A549 (cell line): ENCODE measurements around the gene TEX2. TPM values are rescaled to one million over a fixed set of nuclear protein-coding genes. Genes with fewer than 3 reads are reported as not detected.
A peak's percentile ranks its signal among the peaks of the same experiment; 100 is the strongest.

Experiments
- ATAC-seq, 2 experiments: fragments of 200-7000 bp in 1 of 2; fragments of >200 bp in 1 of 2; cut with Nextera tagmentation in 1 of 2; cut with Tn5 transposase in 1 of 2; 3 replicates each; pipeline versions ENCODE4 v1.8.0 to v1.9.1; 2018 to 2020; ENCODE audit warnings: mild to moderate bottlenecking in 1 of 2, moderate library complexity in 1 of 2
- CTCF ChIA-PET: fragments of 300-600 bp; sonication (Branson Sonifier 250); formaldehyde crosslinking; extraction: SDS; loops from one replicate; lab custom pipeline; 2021; ENCODE audit warnings: antibody characterized with exemption, inconsistent platforms; lab: Yijun Ruan, JAX
- POLR2A ChIA-PET: fragments of 350-600 bp; formaldehyde crosslinking; extraction: SDS; loops from one replicate; lab custom pipeline; 2021; ENCODE audit warnings: antibody characterized with exemption, inconsistent platforms; lab: Yijun Ruan, JAX
- DNase-seq, 2 experiments: peaks; one replicate each; pipeline versions ENCODE4 v3.0.0 to v3.0.0-alpha.2; 2011 to 2016; ENCODE audit warnings: low read depth in 1 of 2, low spot score in 1 of 2
- FAIRE-seq: peaks from 2 replicates; lab custom pipeline; 2011; peaks lifted over from hg19 to GRCh38; lab: Jason Lieb, UNC
- H3K27ac ChIP-seq, 2 experiments: fragments of >200 bp; sonication (Bioruptor Twin); formaldehyde crosslinking; 3 replicates each; pipeline ENCODE4 v1.5.1; 2016 to 2017
- H3K4me1 ChIP-seq: fragments of >200 bp; sonication (Bioruptor Twin); formaldehyde crosslinking; 3 replicates; pipeline ENCODE4 v1.6.1; 2016
- H3K4me2 ChIP-seq: fragments of >200 bp; sonication (Bioruptor Twin); formaldehyde crosslinking; 3 replicates; pipeline ENCODE4 v1.6.1; 2016
- H3K4me3 ChIP-seq: fragments of >200 bp; sonication (Bioruptor Twin); formaldehyde crosslinking; 3 replicates; pipeline ENCODE4 v1.5.1; 2016
- H3K9me3 ChIP-seq: fragments of >200 bp; sonication (Bioruptor Twin); formaldehyde crosslinking; 3 replicates; pipeline ENCODE4 v1.6.1; 2016
- ATOH8 ChIP-seq: fragments of 250-450 bp; sonication (Bioruptor Pico); IDR thresholded peaks from 2 replicates; pipeline ENCODE4 v1.5.0; 2020; ENCODE audit warnings: low read depth, mild to moderate bottlenecking, moderate library complexity
- CBX8 ChIP-seq: fragments of 200-600 bp; sonication (generic); IDR thresholded peaks from 2 replicates; pipeline ENCODE4 v1.6.1; 2016
- E2F6 ChIP-seq: IDR thresholded peaks from 2 replicates; pipeline ENCODE4 v1.6.1; 2012; ENCODE audit warnings: low read depth, borderline replicate concordance
- ESRRA ChIP-seq: fragments of 150-350 bp; IDR thresholded peaks from 2 replicates; pipeline ENCODE4 v1.6.1; 2014; ENCODE audit warnings: mild to moderate bottlenecking, low read length, borderline replicate concordance
- FOSL2 ChIP-seq, 2 experiments: fragments of 450-650 bp in 1 of 2; fragments of >200 bp in 1 of 2; sonication (Bioruptor Twin) in 1 of 2; formaldehyde crosslinking; IDR thresholded peaks; 2 replicates each; pipeline versions ENCODE4 v1.5.0 to v1.6.1; 2016 to 2020; ENCODE audit warnings: mild to moderate bottlenecking in 1 of 2, moderate library complexity in 1 of 2
- HEYL ChIP-seq: fragments of 250-450 bp; sonication (Bioruptor Pico); IDR thresholded peaks from 2 replicates; pipeline ENCODE4 v1.8.0; 2021; ENCODE audit warnings: mild to moderate bottlenecking, moderate library complexity
- HOXA7 ChIP-seq: fragments of 250-450 bp; sonication (Bioruptor Pico); IDR thresholded peaks from 2 replicates; pipeline ENCODE4 v1.5.0; 2020; ENCODE audit warnings: mild to moderate bottlenecking, moderate library complexity
- HOXB13 ChIP-seq: fragments of 250-450 bp; sonication (Bioruptor Pico); IDR thresholded peaks from 2 replicates; pipeline ENCODE4 v1.5.0; 2020; ENCODE audit warnings: low read depth, mild to moderate bottlenecking, moderate library complexity
- HOXB5 ChIP-seq: fragments of 250-450 bp; sonication (Bioruptor Pico); IDR thresholded peaks from 2 replicates; pipeline ENCODE4 v1.5.0; 2020; ENCODE audit warnings: mild to moderate bottlenecking, moderate library complexity
- MAFK ChIP-seq: fragments of 450-650 bp; IDR thresholded peaks from 2 replicates; pipeline ENCODE4 v1.6.1; 2014; ENCODE audit not compliant: partially characterized antibody
- MAZ ChIP-seq: fragments of 150-350 bp; IDR thresholded peaks from 2 replicates; pipeline ENCODE4 v1.6.1; 2014; ENCODE audit warnings: antibody characterized with exemption, low read depth, low read length, borderline replicate concordance
- NPAS2 ChIP-seq: fragments of 250-450 bp; sonication (Bioruptor Pico); IDR thresholded peaks from 2 replicates; pipeline ENCODE4 v1.8.0; 2022; ENCODE audit warnings: mild to moderate bottlenecking, moderate library complexity, borderline replicate concordance
- RFX5 ChIP-seq: fragments of 450-650 bp; IDR thresholded peaks from 2 replicates; pipeline ENCODE4 v1.7.1; 2014; ENCODE audit warnings: antibody characterized with exemption, mild to moderate bottlenecking, moderate library complexity
- RNF2 ChIP-seq: fragments of 200-600 bp; sonication (generic); IDR thresholded peaks from 2 replicates; pipeline ENCODE4 v1.6.1; 2016; ENCODE audit warnings: low read depth, mild to moderate bottlenecking, antibody characterized with exemption, moderate library complexity, borderline replicate concordance
- SMC3 ChIP-seq: fragments of >200 bp; sonication (Bioruptor Twin); formaldehyde crosslinking; IDR thresholded peaks from 3 replicates; pipeline ENCODE4 v1.6.1; 2018; ENCODE audit warnings: inconsistent platforms
- ZC3H11A ChIP-seq: fragments of 450-650 bp; IDR thresholded peaks from 2 replicates; pipeline ENCODE4 v1.6.1; 2014; ENCODE audit warnings: antibody characterized with exemption, mild to moderate bottlenecking
- WGBS: methylation state at CpG from one replicate; pipeline ENCODE4 v1.1.6; 2017; ENCODE audit errors: missing lambda C conversion rate; 5-methylcytosine and 5-hydroxymethylcytosine counted together
- polyA plus RNA-seq, 4 experiments: library from polyadenylated mRNA; depleted of rRNA in 3 of 4; stranded (reverse); fragments of >200 nt; fragmentation: RNase III in 1 of 4; extraction: RNeasy Plus Mini Kit Qiagen cat#74134 plus additional on column Dnase treatment in 1 of 4; gene quantifications; 2 replicates in 3 of 4; 3 replicates in 1 of 4; pipeline ENCODE4 v1.2.3, GENCODE V29; 2011 to 2017
- TF ChIP-seq, protein P1 (sequence below): fragments of >200 bp; sonication (Bioruptor Twin); formaldehyde crosslinking; IDR thresholded peaks from 3 replicates; pipeline ENCODE4 v1.6.1; 2016

The TEX2 gene
- polyA plus RNA-seq, 2 of the 4 experiments (the other 2 are of a cell fraction): 9.3 to 16.2 TPM

DNA sequence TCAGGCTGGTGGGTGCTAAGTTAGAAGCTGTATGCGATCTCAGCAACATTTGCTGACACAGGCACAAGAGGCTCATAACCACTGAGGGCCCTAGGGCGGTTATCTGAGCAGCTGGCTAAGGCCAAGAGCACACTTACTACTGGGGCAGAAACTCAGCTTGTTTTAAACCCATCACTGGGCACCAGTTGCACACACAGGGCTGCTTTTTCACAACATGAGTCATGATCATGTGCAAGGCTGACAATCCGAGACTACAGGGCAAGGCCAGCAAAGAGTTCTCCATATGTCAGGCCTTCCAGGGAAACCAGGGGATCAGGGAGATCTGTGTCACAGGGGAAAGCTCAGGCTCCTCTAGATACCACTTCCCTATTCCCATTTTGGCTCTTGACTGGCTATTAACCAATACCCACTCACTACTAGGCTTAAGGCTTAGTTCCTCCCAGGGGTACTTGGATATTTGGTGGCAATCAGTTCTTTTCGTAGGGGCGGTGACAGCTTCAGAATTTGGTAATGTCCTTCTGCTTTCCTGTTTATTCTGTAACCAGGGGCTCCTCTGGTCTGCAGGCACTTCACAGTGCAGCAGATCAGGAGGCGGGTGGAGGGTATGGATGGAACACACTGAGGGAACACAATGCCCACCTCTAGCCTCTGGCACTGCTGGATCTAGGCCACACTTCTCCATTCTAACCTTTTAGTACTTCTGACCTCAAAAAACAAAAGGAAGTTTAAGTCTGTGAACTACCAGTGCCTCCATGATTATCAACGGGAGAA, 88.2 kb downstream of the TEX2 start:
- H3K4me1 ChIP-seq: no peaks in the 10 kb centered on the region
- no peak overlapping the region for H3K4me2 ChIP-seq
- no peak overlapping the region for H3K27ac ChIP-seq
- TF ChIP-seq ESRRA (no peak), MAFK (peak; percentile 50)
- TF ChIP-seq, protein P1, sequence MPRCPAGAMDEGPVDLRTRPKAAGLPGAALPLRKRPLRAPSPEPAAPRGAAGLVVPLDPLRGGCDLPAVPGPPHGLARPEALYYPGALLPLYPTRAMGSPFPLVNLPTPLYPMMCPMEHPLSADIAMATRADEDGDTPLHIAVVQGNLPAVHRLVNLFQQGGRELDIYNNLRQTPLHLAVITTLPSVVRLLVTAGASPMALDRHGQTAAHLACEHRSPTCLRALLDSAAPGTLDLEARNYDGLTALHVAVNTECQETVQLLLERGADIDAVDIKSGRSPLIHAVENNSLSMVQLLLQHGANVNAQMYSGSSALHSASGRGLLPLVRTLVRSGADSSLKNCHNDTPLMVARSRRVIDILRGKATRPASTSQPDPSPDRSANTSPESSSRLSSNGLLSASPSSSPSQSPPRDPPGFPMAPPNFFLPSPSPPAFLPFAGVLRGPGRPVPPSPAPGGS: no peak
- no peak for DNase-seq
- no peak overlapping the region for H3K4me3 ChIP-seq
- no peak for ATAC-seq
- H3K9me3 ChIP-seq: no peaks in the 10 kb centered on the region
- ChIA-PET CTCF (interaction anchor here (0.6 to 1.3 kb wide), 7 partner anchors 10 to 246 kb away, joined by 3 to 5 read pairs (median 3); no protein-coding TSS in a partner anchor), POLR2A (no interaction called here)
- WGBS: 91% methylated on average over 7 of the region's 7 CpGs
- no peak for FAIRE-seq

- no peak overlapping the region for H3K4me2 ChIP-seq
These were observed 89.4 kb downstream of the TEX2 start for GRCh38 chr17:64173646-64174045.

GRCh38 chr17:64172510-64172909, 90.5 kb downstream of the TEX2 start:
- no peak overlapping the region for H3K27ac ChIP-seq
- ChIA-PET POLR2A (no interaction called here), CTCF (interaction anchor here (0.6 to 2.8 kb wide), 3 partner anchors 13 to 267 kb away, joined by 3 to 8 read pairs (median 3); no protein-coding TSS in a partner anchor)
- DNase-seq (no peak), ATAC-seq (0 out of 6 replicates have a peak, but pooled peaks of 1 of the 2 experiments have one; percentile 36), FAIRE-seq (no peak)
- no peak overlapping the region for H3K4me2 ChIP-seq
- no peaks in the 10 kb centered on the region for H3K4me1 ChIP-seq
- TF ChIP-seq ESRRA (no peak), CBX8 (no peak), HOXB5 (CRISPR knock-in tag) (no peak), RFX5 (no peak), RNF2 (no peak), E2F6 (no peak), HEYL (no peak), HOXA7 (CRISPR knock-in tag) (no peak), HOXB13 (CRISPR knock-in tag) (no peak), SMC3 (no peak), NPAS2 (CRISPR knock-in tag) (no peak), ATOH8 (CRISPR knock-in tag) (no peak), FOSL2 (IDR thresholded peaks at IDR 0.05) (no peak), FOSL2 (CRISPR knock-in tag; IDR thresholded peaks at IDR 0.05) (no peak), ZC3H11A (no peak)
- H3K4me3 ChIP-seq: no peak overlapping the region
- 84% methylated on average over 3 of the region's 3 CpGs for WGBS
- no peaks in the 10 kb centered on the region for H3K9me3 ChIP-seq

More at GRCh38 chr17:64173646-64174045, 89.4 kb downstream of the TEX2 start:
- Histone ChIP-seq H3K4me3 (no peak overlapping the region), H3K27ac (no peak overlapping the region), H3K4me1 (no peaks in the 10 kb centered on the region), H3K9me3 (no peaks in the 10 kb centered on the region)
- FAIRE-seq: no peak
- POLR2A ChIA-PET: no interaction called here
- no peak for DNase-seq
- no peak for ATAC-seq
- CTCF ChIA-PET: interaction anchor here (0.6 to 1.2 kb wide), 3 partner anchors 40 to 295 kb away, joined by 3 to 4 read pairs (median 4); no protein-coding TSS in a partner anchor
- WGBS: 92% methylated on average over 3 of the region's 3 CpGs
- no peak for TF ChIP-seq MAZ
- TF ChIP-seq, all 56 proteins: peak for 0
